GM19239 (cell line): ENCODE measurements around the gene FASTK.
"Not testable (repeated sequence)": the region's sequence is repeated elsewhere in the genome, so short reads cannot be mapped to it uniquely, and the experiment has no call there.

Experiments used
- DNase-seq: peaks from one replicate; pipeline ENCODE4 v3.0.0; 2011; ENCODE audit warnings: low spot score; ENCODE audit not compliant: insufficient read length
- FAIRE-seq: peaks from 2 replicates; lab custom pipeline; 2011; peaks lifted over from hg19 to GRCh38; lab: Jason Lieb, UNC

The FASTK gene

GRCh38 chr7:151056666-151057505, 23.7 kb downstream of the FASTK start:
- FAIRE-seq: no peak
- DNase-seq: no peak

GRCh38 chr7:151056283-151056665, 24.3 kb downstream of the FASTK start:
- FAIRE-seq (no peak), DNase-seq (no peak)

- no peak for FAIRE-seq
- DNase-seq: no peak
Observed at GRCh38 chr7:151053751-151054150, 26.9 kb downstream of the FASTK start.

- DNase-seq: no peak
- no peak for FAIRE-seq
Observed at GRCh38 chr7:151053096-151053495, 27.5 kb downstream of the FASTK start.

- FAIRE-seq: no peak
- DNase-seq: no peak
Observed at GRCh38 chr7:151051108-151051507, 29.5 kb downstream of the FASTK start.

GRCh38 chr7:151048911-151049463, 31.6 kb downstream of the FASTK start:
- no peak for FAIRE-seq
- DNase-seq: no peak

GRCh38 chr7:151047976-151048815, 32.4 kb downstream of the FASTK start, which contains the start of gene ASIC3:
ASIC3 (plus strand) TSS chr7:151048531; CDS start chr7:151048886, 355 bp downstream.
- DNase-seq: no peak
- FAIRE-seq: no peak

GRCh38 chr7:151046603-151047573, 33.7 kb downstream of the FASTK start:
- no peak for FAIRE-seq

GRCh38 chr7:151045967-151046366, 34.6 kb downstream of the FASTK start:
- DNase-seq (no peak), FAIRE-seq (no peak)

More at GRCh38 chr7:151046603-151047573, 33.7 kb downstream of the FASTK start:
- no peak for DNase-seq

GRCh38 chr7:151045262-151045661, 35.3 kb downstream of the FASTK start:
- FAIRE-seq (no peak), DNase-seq (no peak)

GRCh38 chr7:151043959-151044358, 36.6 kb downstream of the FASTK start:
- FAIRE-seq (no peak), DNase-seq (no peak)

GRCh38 chr7:151043449-151043848, 37.2 kb downstream of the FASTK start:
- DNase-seq, FAIRE-seq: not testable (repeated sequence)

- no peak for FAIRE-seq
- no peak for DNase-seq
Observed at GRCh38 chr7:151040616-151041375, 39.8 kb downstream of the FASTK start.

GRCh38 chr7:151039850-151040548, 40.6 kb downstream of the FASTK start:
- DNase-seq: no peak
- FAIRE-seq: no peak

- no peak for FAIRE-seq
- no peak for DNase-seq
Observed at GRCh38 chr7:151038951-151039849, 41.4 kb downstream of the FASTK start.

- DNase-seq (no peak), FAIRE-seq (no peak)
Observed at GRCh38 chr7:151035902-151036301, 44.7 kb downstream of the FASTK start.

GRCh38 chr7:151035026-151035717, 45.4 kb downstream of the FASTK start:
- no peak for DNase-seq
- no peak for FAIRE-seq
